SK-N-MC (cell line): Measurements from ENCODE around the gene DUSP5.

Source experiments
- EZH2 ChIP-seq: fragments of 200-600 bp; sonication (generic); IDR thresholded peaks from one replicate; pipeline ENCODE4 v1.6.1; 2017; ENCODE audit warnings: antibody characterized with exemption
- FOXP2 ChIP-seq: optimal IDR thresholded peaks from 2 replicates; pipeline ENCODE3; 2011; ENCODE audit warnings: mild to moderate bottlenecking, moderate library complexity; ENCODE audit not compliant: insufficient read depth; ENCODE audit errors: extremely low read length, control extremely low read depth

- TF ChIP-seq EZH2 (no peak), FOXP2 (no peak)
Measured at GRCh38 chr10:110514848-110515247, 17.1 kb downstream of the DUSP5 start.
